GM12873 (cell line): Measurements from ENCODE around the gene SLC30A7.

Source experiments
- TF ChIP-seq, protein P1 (sequence below): IDR thresholded peaks from 2 replicates; pipeline ENCODE4 v1.5.1; 2012; ENCODE audit warnings: low read depth, mild to moderate bottlenecking, moderate library complexity, low read length, control low read depth; ENCODE audit not compliant: insufficient read depth; ENCODE audit errors: missing control alignments

SLC30A7 gene

DNA sequence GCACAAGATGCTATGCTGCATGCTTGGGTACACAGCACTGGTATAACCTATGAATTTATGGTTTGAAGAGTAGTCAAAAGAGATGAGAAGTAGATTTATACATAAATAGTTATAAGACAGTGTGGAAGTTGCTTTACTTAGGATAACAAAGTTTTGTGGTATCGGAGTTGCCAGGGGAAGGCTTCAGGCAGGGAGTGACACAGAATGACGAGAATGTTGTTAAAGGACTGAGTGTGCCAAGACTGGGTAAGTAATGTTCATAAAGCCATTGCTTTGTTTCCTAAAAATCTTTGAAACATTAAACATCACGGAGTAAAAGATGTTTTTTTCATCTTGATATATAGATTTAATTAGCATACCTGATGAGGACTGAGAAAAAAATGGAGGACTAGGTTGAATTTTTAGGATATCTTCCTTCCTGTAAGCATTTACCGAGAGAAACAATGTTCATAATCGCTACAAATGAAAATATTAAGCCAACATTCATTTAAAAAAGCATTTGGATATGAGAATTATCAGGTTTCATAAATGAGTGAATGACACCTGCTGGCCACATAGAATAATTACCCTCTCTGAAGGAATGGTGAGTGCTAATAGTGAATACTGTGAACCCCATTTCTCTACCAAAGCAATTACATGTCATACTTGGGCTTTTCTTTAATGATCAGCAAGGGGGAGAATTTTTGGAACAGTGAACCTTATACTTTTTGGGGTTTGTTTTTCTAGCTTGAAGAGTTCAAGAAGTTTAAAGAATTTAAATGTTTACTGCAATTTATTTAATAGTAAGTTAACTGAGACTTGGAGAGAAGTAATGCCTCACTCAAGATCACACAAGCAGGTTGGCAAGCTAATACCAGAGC lies 29.6 kb upstream of the SLC30A7 start:
- TF ChIP-seq, protein P1, sequence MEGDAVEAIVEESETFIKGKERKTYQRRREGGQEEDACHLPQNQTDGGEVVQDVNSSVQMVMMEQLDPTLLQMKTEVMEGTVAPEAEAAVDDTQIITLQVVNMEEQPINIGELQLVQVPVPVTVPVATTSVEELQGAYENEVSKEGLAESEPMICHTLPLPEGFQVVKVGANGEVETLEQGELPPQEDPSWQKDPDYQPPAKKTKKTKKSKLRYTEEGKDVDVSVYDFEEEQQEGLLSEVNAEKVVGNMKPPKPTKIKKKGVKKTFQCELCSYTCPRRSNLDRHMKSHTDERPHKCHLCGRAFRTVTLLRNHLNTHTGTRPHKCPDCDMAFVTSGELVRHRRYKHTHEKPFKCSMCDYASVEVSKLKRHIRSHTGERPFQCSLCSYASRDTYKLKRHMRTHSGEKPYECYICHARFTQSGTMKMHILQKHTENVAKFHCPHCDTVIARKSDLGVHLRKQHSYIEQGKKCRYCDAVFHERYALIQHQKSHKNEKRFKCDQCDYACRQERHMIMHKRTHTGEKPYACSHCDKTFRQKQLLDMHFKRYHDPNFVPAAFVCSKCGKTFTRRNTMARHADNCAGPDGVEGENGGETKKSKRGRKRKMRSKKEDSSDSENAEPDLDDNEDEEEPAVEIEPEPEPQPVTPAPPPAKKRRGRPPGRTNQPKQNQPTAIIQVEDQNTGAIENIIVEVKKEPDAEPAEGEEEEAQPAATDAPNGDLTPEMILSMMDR: peak; percentile 51

- TF ChIP-seq, protein P1: no peak
Observed at GRCh38 chr1:100866901-100867206, 29.0 kb upstream of the SLC30A7 start.

- TF ChIP-seq, protein P1: peak; percentile 34
Observed at GRCh38 chr1:100868364-100868995, 27.4 kb upstream of the SLC30A7 start.

- TF ChIP-seq, protein P1: no peak
Observed at GRCh38 chr1:100869996-100870395, 25.9 kb upstream of the SLC30A7 start.

GRCh38 chr1:100874433-100874832 lies 21.5 kb upstream of the SLC30A7 start:
- TF ChIP-seq, protein P1: no peak

DNA sequence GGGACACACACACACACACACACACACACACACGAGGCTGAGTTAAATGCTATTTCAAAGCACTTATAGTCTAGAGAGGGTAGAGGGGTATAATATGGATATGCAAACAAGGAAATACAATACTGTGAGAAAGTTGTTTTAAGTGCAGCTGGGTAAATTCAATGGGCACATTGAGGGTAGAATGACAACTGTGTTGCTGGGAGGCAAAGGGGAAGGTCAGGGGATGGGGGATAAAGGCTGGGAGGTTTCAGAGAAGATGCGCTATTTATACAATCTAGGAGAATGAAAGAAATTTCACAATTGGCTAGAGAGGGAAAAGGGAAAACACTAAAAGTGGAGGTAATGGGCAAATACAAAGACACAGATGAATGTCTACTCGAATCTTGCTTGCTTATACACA lies 20.7 kb upstream of the SLC30A7 start:
- TF ChIP-seq, protein P1: no peak

- TF ChIP-seq, protein P1: no peak
Observed at GRCh38 chr1:100876291-100876690, 19.6 kb upstream of the SLC30A7 start.
